Gastroesophageal sphincter (tissue), 4 donors: Measurements from ENCODE around the gene LRBA. TPM values are rescaled to one million over a fixed set of nuclear protein-coding genes. Genes with fewer than 3 reads are reported as not detected.

Source experiments
- ATAC-seq: fragments of 150-250 bp; one replicate; pipeline ENCODE4 v1.9.1; 2016; ENCODE audit warnings: mild to moderate bottlenecking, moderate library complexity
- H3K27ac ChIP-seq, 4 donors: fragments of 200-600 bp; sonication (generic) in 3 of 4; 1 replicate in 3 of 4; 2 replicates in 1 of 4; pipeline ENCODE4 v1.5.1; 2016 to 2019
- H3K27me3 ChIP-seq: fragments of 200-600 bp; sonication (generic); one replicate; pipeline ENCODE4 v1.5.1; 2019
- H3K36me3 ChIP-seq, 2 donors: fragments of 200-600 bp; sonication (generic); one replicate each; pipeline ENCODE4 v1.5.1; 2019; ENCODE audit warnings: control low read depth in 1 of 2
- H3K4me1 ChIP-seq, 3 donors: fragments of 200-600 bp; sonication (generic); 1 replicate in 2 of 3; 2 replicates in 1 of 3; pipeline ENCODE4 v1.5.1; 2016 to 2019; ENCODE audit warnings: control low read depth in 2 of 3
- H3K4me3 ChIP-seq, 2 donors: fragments of 200-600 bp; sonication (generic); one replicate each; pipeline ENCODE4 v1.5.1; 2019; ENCODE audit warnings: mild to moderate bottlenecking in 1 of 2, moderate library complexity in 1 of 2
- H3K9me3 ChIP-seq, 3 donors: fragments of 200-600 bp; sonication (generic); one replicate each; pipeline ENCODE4 v1.5.1; 2017 to 2019; ENCODE audit warnings: control low read depth in 2 of 3
- CTCF ChIP-seq, 4 experiments: fragments of 200-600 bp in 2 of 4; fragments of 450-650 bp in 2 of 4; sonication (generic) in 1 of 4; IDR thresholded peaks; one replicate each; pipeline ENCODE4 v1.5.1; 2017 to 2019; ENCODE audit warnings: antibody characterized with exemption in 4 of 4, mild to moderate bottlenecking in 2 of 4, moderate library complexity in 2 of 4
- EP300 ChIP-seq: sonication (generic); formaldehyde crosslinking; IDR thresholded peaks from one replicate; pipeline ENCODE4 v1.6.1; 2017; ENCODE audit warnings: antibody characterized with exemption, mild to moderate bottlenecking
- POLR2A ChIP-seq, 2 donors: fragments of 450-650 bp; IDR thresholded peaks; one replicate each; pipeline ENCODE4 v1.6.1; 2017; ENCODE audit warnings: antibody characterized with exemption in 2 of 2, mild to moderate bottlenecking in 2 of 2, moderate library complexity in 1 of 2
- POLR2AphosphoS5 ChIP-seq: sonication (generic); formaldehyde crosslinking; IDR thresholded peaks from one replicate; pipeline ENCODE4 v1.6.1; 2017; ENCODE audit warnings: antibody characterized with exemption
- WGBS, 2 donors: methylation state at CpG; one replicate each; pipeline ENCODE4 v1.1.5; 2018; ENCODE audit warnings: low coverage in 1 of 2; 5-methylcytosine and 5-hydroxymethylcytosine counted together
- total RNA-seq, 4 donors: library from RNA; depleted of rRNA; stranded (reverse); fragments of >200 nt; gene quantifications; one replicate each; pipeline ENCODE4 v1.1.0, GENCODE V29; 2016

LRBA gene
- total RNA-seq, 4 donors from 2014 or later = 18.4 to 35.0 (median 23.2) TPM

GRCh38 chr4:150219841-150220240 is 795.2 kb downstream of the LRBA start:
- Histone ChIP-seq H3K4me1 (peaks cover 0 to 33% (median 2%) of the 10 kb centered on the region in 3 donors), H3K36me3 (peaks cover 0 to 5% of the 10 kb centered on the region in 2 donors), H3K4me3 (no peak overlapping the region), H3K27ac (peak overlapping the region in 1 of 4 donors; percentile 44), H3K9me3 (no peaks in the 10 kb centered on the region), H3K27me3 (no peaks in the 10 kb centered on the region)
- TF ChIP-seq POLR2AphosphoS5 (no peak), CTCF (IDR thresholded peaks at IDR 0.05) (no peak), POLR2A (IDR thresholded peaks at IDR 0.05) (no peak), EP300 (no peak)
- WGBS, 2 donors = 28 to 30% methylated on average over 4 of the region's 4 CpGs
- ATAC-seq = no peak

- no peak for TF ChIP-seq POLR2AphosphoS5
- TF ChIP-seq CTCF (IDR thresholded peaks at IDR 0.05) = no peak
- no peak for TF ChIP-seq POLR2A (IDR thresholded peaks at IDR 0.05)
- TF ChIP-seq EP300 = no peak
- Histone ChIP-seq H3K36me3 (peaks cover 0 to 3% of the 10 kb centered on the region in 2 donors), H3K9me3 (no peaks in the 10 kb centered on the region), H3K27ac (no peak overlapping the region), H3K27me3 (no peaks in the 10 kb centered on the region), H3K4me3 (no peak overlapping the region), H3K4me1 (peaks cover 0 to 33% (median 2%) of the 10 kb centered on the region in 3 donors)
- no peak for ATAC-seq
- 90 to 100% methylated on average over 1 to 2 of the region's 2 CpGs for WGBS, 2 donors
Measured at GRCh38 chr4:150218447-150218846, 796.6 kb downstream of the LRBA start.

DNA sequence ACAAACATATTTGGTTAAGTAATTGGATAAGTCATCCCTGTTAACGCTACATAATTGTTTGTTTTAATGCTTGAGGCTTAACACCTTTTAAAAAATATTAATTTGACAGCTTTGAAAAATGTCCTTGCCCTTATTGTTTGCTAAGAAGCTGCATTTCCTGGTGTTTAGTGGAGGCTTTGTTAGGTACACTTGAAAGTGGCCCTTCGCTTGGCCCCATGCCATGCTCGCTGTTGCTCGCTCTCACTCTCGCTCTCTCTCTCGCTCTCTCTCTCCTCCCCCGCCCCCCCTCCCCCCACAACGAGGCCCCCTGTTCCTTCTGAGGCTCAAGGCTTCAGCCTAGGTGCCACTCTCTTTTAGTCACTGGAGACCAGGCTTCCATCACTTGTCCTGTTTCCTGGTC is 797.3 kb downstream of the LRBA start:
- Histone ChIP-seq H3K27ac (no peak overlapping the region), H3K27me3 (no peaks in the 10 kb centered on the region), H3K4me1 (peaks cover 0 to 28% (median 2%) of the 10 kb centered on the region in 3 donors), H3K9me3 (no peaks in the 10 kb centered on the region), H3K36me3 (peaks cover 0 to 3% of the 10 kb centered on the region in 2 donors), H3K4me3 (no peak overlapping the region)
- 57 to 62% methylated on average over 4 to 6 of the region's 8 CpGs for WGBS, 2 donors
- no peak for ATAC-seq
- TF ChIP-seq POLR2A (IDR thresholded peaks at IDR 0.05) (no peak), POLR2AphosphoS5 (no peak), CTCF (IDR thresholded peaks at IDR 0.05) (no peak), EP300 (no peak)

- peaks cover 0 to 24% (median 2%) of the 10 kb centered on the region in 3 donors for H3K4me1 ChIP-seq
- TF ChIP-seq POLR2A (IDR thresholded peaks at IDR 0.05) (no peak), CTCF (IDR thresholded peaks at IDR 0.05) (peak in 3 of 4 experiments; percentile 33 to 46 (median 40))
- H3K27me3 ChIP-seq = no peaks in the 10 kb centered on the region
- no peaks in the 10 kb centered on the region for H3K9me3 ChIP-seq
- WGBS, 2 donors = 18 to 21% methylated on average over 3 of the region's 3 CpGs
- no peak overlapping the region for H3K4me3 ChIP-seq
- peak overlapping the region in 2 of 4 donors; percentile 29 to 33 for H3K27ac ChIP-seq
- peaks cover 0 to 3% of the 10 kb centered on the region in 2 donors for H3K36me3 ChIP-seq
- ATAC-seq = no peak
Measured at GRCh38 chr4:150217192-150217591, 797.9 kb downstream of the LRBA start.

- Histone ChIP-seq H3K9me3 (no peaks in the 10 kb centered on the region), H3K4me3 (no peak overlapping the region), H3K27me3 (no peaks in the 10 kb centered on the region), H3K36me3 (peaks cover 0 to 2% of the 10 kb centered on the region in 2 donors), H3K4me1 (peaks cover 0 to 29% (median 2%) of the 10 kb centered on the region in 3 donors), H3K27ac (peak overlapping the region in 1 of 4 donors; percentile 33)
- 80 to 90% methylated on average over 3 to 5 of the region's 5 CpGs for WGBS, 2 donors
- no peak for ATAC-seq
- TF ChIP-seq EP300 (no peak), POLR2AphosphoS5 (no peak), CTCF (IDR thresholded peaks at IDR 0.05) (no peak), POLR2A (IDR thresholded peaks at IDR 0.05) (no peak)
Measured at GRCh38 chr4:150216726-150217125, 798.4 kb downstream of the LRBA start.
